SU-DHL-6 (cell line): ENCODE data around the gene GRIK3.
"Not testable (repeated sequence)": the region's sequence is repeated elsewhere in the genome, so short reads cannot be mapped to it uniquely, and the experiment has no call there.

ENCODE experiments used
- H2AFZ ChIP-seq: fragments of 200-600 bp; sonication (generic); 2 replicates; pipeline ENCODE4 v1.6.1; 2014; ENCODE audit warnings: low read depth, mild to moderate bottlenecking, moderate library complexity, mixed read lengths, antibody characterized with exemption, low read length; ENCODE audit not compliant: severe bottlenecking
- H3F3A ChIP-seq: fragments of 200-600 bp; shearing (Covaris generic); 2 replicates; pipeline ENCODE4 v1.6.0; 2016; ENCODE audit warnings: antibody characterized with exemption, mild to moderate bottlenecking; ENCODE audit not compliant: insufficient read depth
- H3K27ac ChIP-seq: fragments of 200-600 bp; sonication (generic); 2 replicates; pipeline ENCODE4 v1.5.1; 2016; ENCODE audit warnings: low read depth, mild to moderate bottlenecking, low read length, moderate library complexity, mixed read lengths
- H3K27me3 ChIP-seq: fragments of 200-600 bp; sonication (generic), shearing (Covaris generic); 2 replicates; pipeline ENCODE4 v1.6.0; 2014; ENCODE audit warnings: mild to moderate bottlenecking, low read length
- H3K36me3 ChIP-seq: fragments of 200-600 bp; sonication (generic); 2 replicates; pipeline ENCODE4 v1.6.1; 2014; ENCODE audit warnings: mild to moderate bottlenecking, low read length, mixed read lengths
- H3K4me2 ChIP-seq: fragments of 300-600, 200-600 bp; shearing (Covaris generic), sonication (generic); 2 replicates; pipeline ENCODE4 v1.6.0; 2014; ENCODE audit warnings: low read length, low read depth, mild to moderate bottlenecking; ENCODE audit not compliant: poor library complexity, severe bottlenecking
- H3K4me3 ChIP-seq: fragments of 200-600 bp; sonication (generic); 2 replicates; pipeline ENCODE4 v1.5.1; 2014; ENCODE audit warnings: antibody characterized with exemption, low read length, mild to moderate bottlenecking, mixed read lengths; ENCODE audit not compliant: insufficient read depth, poor library complexity, severe bottlenecking
- H3K79me2 ChIP-seq: fragments of 200-600 bp; sonication (generic); 2 replicates; pipeline ENCODE4 v1.6.1; 2014; ENCODE audit warnings: mild to moderate bottlenecking, low read length, moderate library complexity; ENCODE audit not compliant: insufficient read depth
- H3K9ac ChIP-seq: fragments of 200-600 bp; sonication (generic); 2 replicates; pipeline ENCODE4 v1.7.0; 2014; ENCODE audit warnings: mild to moderate bottlenecking, low read length
- H3K9me2 ChIP-seq: fragments of 200-600 bp; sonication (generic); replicated peaks from 2 replicates; pipeline ENCODE4 v1.6.1; 2014; ENCODE audit warnings: low read length; ENCODE audit not compliant: insufficient read depth
- H3K9me3 ChIP-seq: fragments of 200-600 bp; sonication (generic); 2 replicates; pipeline ENCODE4 v1.6.1; 2014; ENCODE audit warnings: low read length, mixed read lengths; ENCODE audit not compliant: insufficient read depth
- H4K20me1 ChIP-seq: fragments of 200-600 bp; sonication (generic); 2 replicates; pipeline ENCODE4 v1.6.1; 2014; ENCODE audit warnings: low read depth, mild to moderate bottlenecking, antibody characterized with exemption, low read length, moderate library complexity, mixed read lengths
- CTCF ChIP-seq: fragments of 200-600 bp; sonication (generic); IDR thresholded peaks from one replicate; pipeline ENCODE4 v1.5.1; 2017; ENCODE audit warnings: antibody characterized with exemption, mild to moderate bottlenecking, low read length, moderate library complexity; ENCODE audit not compliant: insufficient read depth, poor library complexity, severe bottlenecking
- EZH2phosphoT487 ChIP-seq: fragments of 200-600 bp; sonication (generic), shearing (Covaris generic); conservative IDR thresholded peaks from 2 replicates; pipeline ENCODE4 v1.6.1; 2018; ENCODE audit warnings: mild to moderate bottlenecking, antibody characterized with exemption, low read length, moderate library complexity, mixed read lengths

The GRIK3 gene

DNA sequence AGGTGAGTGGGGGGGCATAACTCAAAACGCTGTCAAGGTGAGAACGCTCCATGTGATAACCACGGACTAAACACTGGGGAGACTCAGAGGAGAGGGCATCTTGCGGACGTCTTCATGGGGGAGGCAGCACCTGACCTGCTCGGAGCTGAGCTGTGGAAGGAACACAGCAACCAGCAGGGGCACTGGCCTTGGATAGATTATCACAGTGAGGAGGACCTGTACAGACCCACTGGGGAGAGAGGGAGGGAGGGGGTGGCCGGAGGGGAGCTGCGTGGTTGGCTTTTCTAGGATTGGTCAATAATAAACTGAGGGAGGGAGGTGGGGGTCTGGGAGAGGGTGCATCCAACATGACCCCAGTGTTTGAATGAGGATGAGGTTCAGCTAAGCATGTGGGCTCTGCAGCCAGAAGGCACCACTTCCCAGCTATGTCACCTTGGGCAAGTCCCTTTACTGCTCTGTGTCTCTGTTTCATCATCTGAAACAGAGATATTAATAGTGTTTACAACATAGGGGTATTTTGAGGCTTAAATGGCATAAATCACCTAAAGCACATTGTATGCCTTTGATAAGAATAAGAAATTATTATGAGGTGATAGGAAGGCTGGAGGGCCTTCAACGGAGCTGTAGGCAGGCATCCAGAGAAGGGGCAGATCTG is 123.3 kb downstream of the GRIK3 start:
- H3K9me2 ChIP-seq = no peaks in the 10 kb centered on the region
- no peak overlapping the region for H2AFZ ChIP-seq
- H3K9me3 ChIP-seq = peaks cover 14% of the 10 kb centered on the region; the same call in 1 of the 2 replicates
- no peak overlapping the region for H3K9ac ChIP-seq
- H3K79me2 ChIP-seq = no peaks in the 10 kb centered on the region
- no peaks in the 10 kb centered on the region for H3F3A ChIP-seq
- H3K36me3 ChIP-seq = no peaks in the 10 kb centered on the region
- H3K27me3 ChIP-seq = no peaks in the 10 kb centered on the region
- no peak for TF ChIP-seq EZH2phosphoT487
- TF ChIP-seq CTCF = no peak
- no peak overlapping the region for H3K27ac ChIP-seq
- H3K4me2 ChIP-seq = no peak overlapping the region
- no peaks in the 10 kb centered on the region for H4K20me1 ChIP-seq
- H3K4me3 ChIP-seq = no peak overlapping the region

DNA sequence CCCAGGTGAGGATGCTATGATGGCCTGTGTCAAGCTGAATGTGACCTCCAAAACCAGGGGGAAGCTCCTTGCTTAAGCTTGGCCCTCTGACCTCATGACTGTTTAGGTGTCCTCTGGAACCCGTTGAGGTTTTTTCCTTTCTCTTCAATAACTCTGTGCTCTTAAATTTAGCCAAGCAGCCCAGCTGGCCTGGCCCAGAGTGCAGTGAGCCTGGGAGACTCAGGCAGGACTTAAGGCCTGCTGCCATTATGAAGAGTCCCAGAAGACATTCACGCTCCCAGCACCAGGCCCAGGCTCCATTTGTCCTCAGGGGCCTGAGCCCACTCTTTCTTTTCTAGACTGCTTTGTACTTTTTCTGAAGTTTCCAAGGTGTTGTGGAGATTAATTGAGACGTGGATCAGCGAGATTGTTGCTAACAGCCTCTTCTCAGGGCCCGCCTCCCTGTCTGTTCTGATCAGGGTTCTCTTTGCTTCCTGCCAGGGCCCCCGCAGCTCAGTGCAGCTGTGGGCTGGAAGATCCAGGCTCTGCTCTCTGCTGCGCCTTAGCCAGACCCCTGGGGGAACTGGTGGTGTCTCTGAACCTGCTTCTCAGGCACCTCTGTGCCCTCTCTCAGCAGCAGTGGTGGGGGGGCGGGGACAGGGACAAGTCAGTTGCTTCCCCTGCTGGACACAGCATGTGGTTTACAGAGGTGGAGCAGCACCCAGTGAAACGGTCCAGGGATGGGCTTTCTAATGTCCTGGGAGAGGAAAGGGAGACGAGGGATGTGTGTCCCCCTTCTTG is 124.2 kb downstream of the GRIK3 start:
- Histone ChIP-seq H2AFZ (no peak overlapping the region), H4K20me1 (no peaks in the 10 kb centered on the region)

DNA sequence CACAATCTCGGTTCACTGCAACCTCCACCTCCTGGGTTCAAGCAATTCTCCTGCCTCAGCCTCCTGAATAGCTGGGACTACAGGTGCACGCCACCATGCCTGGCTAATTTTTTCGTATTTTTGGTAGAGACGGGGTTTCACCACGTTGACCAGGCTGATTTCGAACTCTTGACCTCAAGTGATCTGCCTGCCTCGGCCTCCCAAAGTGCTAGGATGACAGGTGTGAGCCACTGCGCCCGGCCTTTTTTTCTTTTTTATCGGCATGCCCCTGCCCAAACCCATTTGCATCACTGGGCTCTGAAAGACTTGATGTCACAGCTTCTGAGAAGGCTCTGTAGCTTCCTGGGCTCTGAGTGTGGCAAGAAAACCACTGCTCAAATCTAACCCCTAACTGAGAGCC is 125.0 kb downstream of the GRIK3 start:
- not testable (repeated sequence) for H3K9me2 ChIP-seq, H3K4me3 ChIP-seq, H3K36me3 ChIP-seq, H3K9me3 ChIP-seq, H3K27ac ChIP-seq, H2AFZ ChIP-seq, H3K27me3 ChIP-seq, H3K4me2 ChIP-seq, H3K9ac ChIP-seq, H3F3A ChIP-seq, H4K20me1 ChIP-seq, H3K79me2 ChIP-seq

More for the DNA sequence above, 124.2 kb downstream of the GRIK3 start:
- Histone ChIP-seq H3K79me2 (no peaks in the 10 kb centered on the region), H3K9ac (no peak overlapping the region), H3K36me3 (no peaks in the 10 kb centered on the region), H3K9me3 (peaks cover 5% of the 10 kb centered on the region; the same call in 1 of the 2 replicates), H3K4me3 (no peak overlapping the region), H3K27me3 (no peaks in the 10 kb centered on the region), H3F3A (no peaks in the 10 kb centered on the region), H3K9me2 (no peaks in the 10 kb centered on the region), H3K27ac (no peak overlapping the region), H3K4me2 (no peak overlapping the region)
- TF ChIP-seq CTCF (no peak), EZH2phosphoT487 (no peak)

GRCh38 chr1:36908096-36908495 is 126.2 kb downstream of the GRIK3 start:
- Histone ChIP-seq H3K4me2 (no peak overlapping the region), H2AFZ (no peak overlapping the region), H3F3A (no peaks in the 10 kb centered on the region), H3K27me3 (no peaks in the 10 kb centered on the region), H3K4me3 (no peak overlapping the region), H4K20me1 (no peaks in the 10 kb centered on the region), H3K27ac (no peak overlapping the region), H3K9me3 (no peaks in the 10 kb centered on the region), H3K9ac (no peak overlapping the region), H3K79me2 (no peaks in the 10 kb centered on the region), H3K36me3 (no peaks in the 10 kb centered on the region), H3K9me2 (no peaks in the 10 kb centered on the region)
- no peak for TF ChIP-seq EZH2phosphoT487
- no peak for TF ChIP-seq CTCF
